Endothelial cell of umbilical vein (primary cell): ENCODE measurements around the gene RELT. TPM values are rescaled to one million over a fixed set of nuclear protein-coding genes. Genes with fewer than 3 reads are reported as not detected.

Experiments
- BruUV-seq: library from RNA; stranded (reverse); fragments of 400-500 nt; replicated peaks from 2 replicates; lab custom pipeline; 2021; lab: Mats Ljungman, UMichigan
- CTCF ChIA-PET: fragments of 300-600, 350-600 bp; sonication (Branson Sonifier 250); formaldehyde crosslinking; loops from one replicate; lab custom pipeline; 2021; ENCODE audit warnings: antibody characterized with exemption, inconsistent platforms; lab: Charles Lee
- POLR2A ChIA-PET: fragments of 300-600, 350-600 bp; sonication (Branson Sonifier 250); formaldehyde crosslinking; loops from one replicate; lab custom pipeline; 2021; ENCODE audit warnings: antibody characterized with exemption, inconsistent platforms; lab: Charles Lee
- DNase-seq: peaks from one replicate; pipeline ENCODE4 v3.0.0-alpha.2; 2011; ENCODE audit warnings: low read depth, low spot score
- FAIRE-seq: peaks from 2 replicates; lab custom pipeline; 2011; peaks lifted over from hg19 to GRCh38; lab: Jason Lieb, UNC
- H2AFZ ChIP-seq: 2 replicates; pipeline ENCODE4 v1.6.0; 2012; ENCODE audit warnings: low read depth, low read length, control low read depth, inconsistent platforms
- H3K27ac ChIP-seq: 2 replicates; pipeline ENCODE4 v1.5.1; 2011; ENCODE audit warnings: low read depth, mild to moderate bottlenecking, control low read depth, low read length, moderate library complexity; ENCODE audit not compliant: insufficient read depth
- H3K27me3 ChIP-seq, 2 experiments: 2 replicates each; pipeline versions ENCODE4 v1.6.0 to v1.6.1; 2011; ENCODE audit warnings: low read length in 2 of 2, mixed read lengths in 1 of 2; ENCODE audit not compliant: control insufficient read depth in 2 of 2, insufficient read depth in 2 of 2
- H3K36me3 ChIP-seq, 2 experiments: 2 replicates in 1 of 2; 3 replicates in 1 of 2; pipeline ENCODE4 v1.5.1; 2011; ENCODE audit warnings: low read length in 2 of 2, mild to moderate bottlenecking in 1 of 2, moderate library complexity in 1 of 2; ENCODE audit not compliant: control insufficient read depth in 2 of 2, insufficient read depth in 2 of 2; ENCODE audit errors: extremely low read depth in 1 of 2
- H3K4me1 ChIP-seq: 3 replicates; pipeline ENCODE4 v1.5.1; 2011; ENCODE audit warnings: mild to moderate bottlenecking, low read length; ENCODE audit not compliant: control insufficient read depth, insufficient read depth; ENCODE audit errors: extremely low read depth
- H3K4me2 ChIP-seq: 2 replicates; pipeline ENCODE4 v1.6.1; 2011; ENCODE audit warnings: low read length, control low read depth, mixed read lengths; ENCODE audit not compliant: insufficient read depth
- H3K4me3 ChIP-seq, 3 experiments: fragments of 200-600 bp in 1 of 3; sonication (generic), shearing (Covaris generic) in 1 of 3; replicated peaks in 1 of 3; 2 replicates each; pipeline ENCODE4 v1.5.1; 2011 to 2016; ENCODE audit warnings: control low read depth in 3 of 3, low read length in 3 of 3, mild to moderate bottlenecking in 2 of 3, inconsistent platforms in 1 of 3, low read depth in 1 of 3, moderate library complexity in 1 of 3; ENCODE audit not compliant: insufficient read depth in 1 of 3
- H3K79me2 ChIP-seq: 2 replicates; pipeline ENCODE4 v1.6.0; 2012; ENCODE audit warnings: low read length, inconsistent platforms; ENCODE audit not compliant: control insufficient read depth, insufficient read depth
- H3K9ac ChIP-seq: replicated peaks from 2 replicates; pipeline ENCODE3; 2011; ENCODE audit warnings: low read length, control low read depth; ENCODE audit not compliant: insufficient read depth; ENCODE audit errors: extremely low read depth
- H3K9me1 ChIP-seq: replicated peaks from 3 replicates; pipeline ENCODE4 v1.6.0; 2011; ENCODE audit warnings: mild to moderate bottlenecking, low read length; ENCODE audit not compliant: control insufficient read depth, insufficient read depth; ENCODE audit errors: extremely low read depth
- H3K9me3 ChIP-seq: replicated peaks from 2 replicates; pipeline ENCODE4 v1.5.1; 2012; ENCODE audit warnings: low read length, inconsistent platforms; ENCODE audit not compliant: control insufficient read depth, insufficient read depth
- H4K20me1 ChIP-seq: replicated peaks from 2 replicates; pipeline ENCODE3; 2011; ENCODE audit warnings: mild to moderate bottlenecking, low read length; ENCODE audit not compliant: control insufficient read depth, insufficient read depth; ENCODE audit errors: extremely low read depth
- CTCF ChIP-seq, 2 donors: IDR thresholded peaks; 1 replicate in 1 of 2; 2 replicates in 1 of 2; pipeline ENCODE4 v1.5.1; 2011; ENCODE audit warnings: low read length in 2 of 2, mild to moderate bottlenecking in 2 of 2, moderate library complexity in 2 of 2, control low read depth in 1 of 2, inconsistent platforms in 1 of 2, low read depth in 1 of 2; ENCODE audit not compliant: insufficient read depth in 1 of 2; ENCODE audit errors: extremely low read depth in 1 of 2
- EZH2 ChIP-seq: IDR thresholded peaks from 2 replicates; pipeline ENCODE4 v1.6.1; 2012; ENCODE audit warnings: borderline replicate concordance, low read depth, mild to moderate bottlenecking, moderate library complexity, low read length, inconsistent platforms; ENCODE audit not compliant: severe bottlenecking
- FOS ChIP-seq: IDR thresholded peaks from 2 replicates; pipeline ENCODE4 v1.6.1; 2011; ENCODE audit warnings: mild to moderate bottlenecking, low read length, moderate library complexity, borderline replicate concordance; ENCODE audit not compliant: insufficient read depth
- GATA2 ChIP-seq: IDR thresholded peaks from 2 replicates; pipeline ENCODE4 v1.7.0; 2011; ENCODE audit warnings: low read depth, mild to moderate bottlenecking, moderate library complexity, mixed read lengths, low read length; ENCODE audit not compliant: insufficient read length, insufficient read depth
- JUN ChIP-seq: IDR thresholded peaks from 2 replicates; pipeline ENCODE4 v1.6.1; 2011; ENCODE audit warnings: borderline replicate concordance, low read depth; ENCODE audit not compliant: insufficient read length, insufficient read depth
- MYC ChIP-seq: IDR thresholded peaks from one replicate; pipeline ENCODE4 v1.6.1; 2011; ENCODE audit warnings: mild to moderate bottlenecking, low read depth, low read length
- POLR2A ChIP-seq: IDR thresholded peaks from 2 replicates; pipeline ENCODE4 v1.6.1; 2012; ENCODE audit warnings: low read depth, mild to moderate bottlenecking, control low read depth, low read length
- POLR2AphosphoS5 ChIP-seq: IDR thresholded peaks from 2 replicates; pipeline ENCODE4 v1.6.1; 2012; ENCODE audit warnings: low read depth, mild to moderate bottlenecking, control low read depth, low read length, moderate library complexity; ENCODE audit not compliant: insufficient read depth
- dilution Hi-C: fragments of 300-500 bp; cut with MboI; formaldehyde crosslinking; loops from one replicate; pipeline ENCODE4 v1.15.0; 2019; ENCODE audit warnings: low sequenced_read_pairs; ENCODE audit not compliant: extremely low pct_ligation_motif_present
- intact Hi-C: fragments of 100-400 bp; cut with micrococcal nuclease; formaldehyde crosslinking; loops from one replicate; pipeline ENCODE4 v1.10.0; 2022
- polyA plus RNA-seq, 4 experiments: library from polyadenylated mRNA; depleted of rRNA in 3 of 4; stranded (reverse) in 3 of 4; unstranded in 1 of 4; fragments of >200 nt; gene quantifications; 2 replicates each; pipeline versions ENCODE4 v1.2.1 to v1.2.3, GENCODE V29; 2011 to 2012; ENCODE audit warnings: missing spikeins in 1 of 4
- total RNA-seq: library from RNA; stranded (reverse); gene quantifications from 2 replicates; pipeline ENCODE4 v1.2.3, GENCODE V29; 2021
- TF ChIP-seq, protein P1 (sequence below): IDR thresholded peaks from 2 replicates; pipeline ENCODE4 v1.6.1; 2011; ENCODE audit not compliant: insufficient read depth, insufficient read length

The RELT gene
- total and polyA plus RNA-seq, 2 donors (not counting 3 experiments of a cell fraction or from before 2014, with no cell fraction given), result 6.7 to 13.1 TPM

- intact Hi-C loops, result no loop called here
Observed at GRCh38 chr11:73396251-73396930, 20.2 kb downstream of the RELT start.

More at GRCh38 chr11:73396251-73396930, 20.2 kb downstream of the RELT start:
- Histone ChIP-seq H3K9ac (no peak overlapping the region), H3K27me3 (no peaks in the 10 kb centered on the region), H3K9me1 (no peaks in the 10 kb centered on the region), H3K4me1 (peaks cover 19% of the 10 kb centered on the region), H3K4me3 (no peak overlapping the region), H3K27ac (no peak overlapping the region), H3K36me3 (peaks cover 2 to 9% of the 10 kb centered on the region in 2 experiments), H2AFZ (no peak overlapping the region), H3K79me2 (no peaks in the 10 kb centered on the region), H3K9me3 (no peaks in the 10 kb centered on the region), H4K20me1 (no peaks in the 10 kb centered on the region), H3K4me2 (no peak overlapping the region)
- DNase-seq (no peak), FAIRE-seq (no peak)
- dilution Hi-C loops, result no loop called here
- POLR2A ChIA-PET, result no interaction called here
- BruUV-seq, result TSS peak; percentile 9
- CTCF ChIA-PET, result interaction anchor here (0.9 to 6.2 kb wide), 6 partner anchors 9 to 264 kb away, joined by 3 to 253 read pairs (median 4); partner anchors contain the start of gene ARHGEF17
- TF ChIP-seq POLR2A (no peak), FOS (no peak), MYC (no peak), JUN (no peak), GATA2 (no peak), CTCF (IDR thresholded peaks at IDR 0.05; ENCODE audit: extremely low read depth in 1 of 2, insufficient read depth in 1 of 2, low read depth in 1 of 2, low read length in 2 of 2) (no peak), POLR2AphosphoS5 (no peak), EZH2 (no peak)
- TF ChIP-seq, protein P1, sequence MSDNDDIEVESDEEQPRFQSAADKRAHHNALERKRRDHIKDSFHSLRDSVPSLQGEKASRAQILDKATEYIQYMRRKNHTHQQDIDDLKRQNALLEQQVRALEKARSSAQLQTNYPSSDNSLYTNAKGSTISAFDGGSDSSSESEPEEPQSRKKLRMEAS, result no peak
